ENCODE data around the gene TGM2.

TGM2 gene

GRCh38 chr20:38161412-38161774 lies 3.7 kb downstream of the TGM2 start:
- no peak for DNase-seq (ENCODE audit: low spot score)

DNA sequence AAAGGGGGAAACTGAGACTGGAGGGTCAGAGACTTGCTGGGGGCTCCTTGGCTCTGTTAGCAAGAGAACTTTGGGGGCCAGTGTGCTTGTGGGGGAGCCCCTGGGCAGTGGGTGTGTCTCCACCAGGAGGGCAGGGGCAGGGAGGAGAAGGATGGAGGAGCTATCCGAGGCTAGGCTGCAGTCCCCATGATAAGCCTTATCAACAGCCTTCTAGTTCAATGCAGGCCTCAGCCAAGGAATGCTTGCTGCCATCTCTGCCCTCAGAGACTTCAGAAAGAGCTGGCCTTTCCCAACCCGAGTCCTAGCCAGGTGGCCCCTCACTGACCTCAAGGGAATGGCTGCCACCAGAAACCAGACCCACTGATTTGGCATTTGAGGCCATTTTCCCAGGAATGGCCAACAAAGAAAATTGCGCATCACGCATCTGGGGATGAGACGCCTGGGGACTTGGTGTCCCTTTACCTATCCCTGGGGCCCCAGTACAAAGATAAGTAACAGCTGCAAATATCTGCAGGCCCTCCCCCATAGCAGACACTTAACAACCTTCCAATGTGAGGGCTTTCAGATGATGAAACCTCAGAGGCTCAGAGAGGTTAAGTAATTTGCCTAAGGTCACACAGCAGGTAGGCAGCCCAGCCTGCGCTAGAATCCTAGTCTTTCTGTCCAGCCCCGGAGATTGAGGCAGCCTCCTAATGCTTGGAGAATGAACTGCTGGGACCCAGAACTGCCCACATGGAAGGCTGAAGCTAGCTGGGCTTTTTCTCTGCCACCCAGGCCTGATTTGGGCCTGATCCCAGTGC lies 4.9 kb downstream of the TGM2 start:
- DNase-seq (ENCODE audit: low spot score), result no peak

- DNase-seq (ENCODE audit: low spot score), result no peak
Observed at GRCh38 chr20:38159566-38159956, 5.5 kb downstream of the TGM2 start.

DNA sequence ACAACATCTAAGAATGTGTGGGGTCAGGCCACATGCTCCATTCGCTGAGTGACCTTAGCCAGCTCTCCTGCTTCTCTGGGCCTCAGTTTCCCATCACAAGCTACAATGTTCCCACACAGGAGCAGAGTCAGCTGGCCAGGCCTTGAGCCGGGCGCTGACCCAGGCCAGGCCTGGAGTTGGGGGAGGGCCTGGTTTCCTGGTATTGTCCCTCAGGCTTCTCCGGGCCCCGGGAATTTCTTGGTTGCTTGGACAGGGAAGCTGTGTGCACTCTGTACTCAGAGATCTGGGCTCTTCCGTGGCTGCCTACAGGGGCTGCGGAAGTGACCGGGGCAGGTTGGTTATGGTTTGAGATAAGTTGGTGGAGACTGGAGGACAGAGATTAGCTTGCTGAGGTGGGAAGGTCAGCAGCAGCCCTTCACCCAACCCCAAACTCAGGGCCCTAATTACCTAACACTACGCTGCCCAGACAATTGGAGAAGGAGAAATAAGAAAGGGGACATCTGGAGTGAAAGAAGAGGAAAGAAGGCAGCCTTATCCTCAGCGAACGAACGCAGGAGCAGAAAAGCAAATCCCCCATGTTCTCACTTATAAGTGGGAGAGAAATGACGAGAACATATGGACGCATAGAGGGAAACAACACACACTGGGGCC lies 6.2 kb downstream of the TGM2 start:
- no peak for DNase-seq (ENCODE audit: low spot score)

DNA sequence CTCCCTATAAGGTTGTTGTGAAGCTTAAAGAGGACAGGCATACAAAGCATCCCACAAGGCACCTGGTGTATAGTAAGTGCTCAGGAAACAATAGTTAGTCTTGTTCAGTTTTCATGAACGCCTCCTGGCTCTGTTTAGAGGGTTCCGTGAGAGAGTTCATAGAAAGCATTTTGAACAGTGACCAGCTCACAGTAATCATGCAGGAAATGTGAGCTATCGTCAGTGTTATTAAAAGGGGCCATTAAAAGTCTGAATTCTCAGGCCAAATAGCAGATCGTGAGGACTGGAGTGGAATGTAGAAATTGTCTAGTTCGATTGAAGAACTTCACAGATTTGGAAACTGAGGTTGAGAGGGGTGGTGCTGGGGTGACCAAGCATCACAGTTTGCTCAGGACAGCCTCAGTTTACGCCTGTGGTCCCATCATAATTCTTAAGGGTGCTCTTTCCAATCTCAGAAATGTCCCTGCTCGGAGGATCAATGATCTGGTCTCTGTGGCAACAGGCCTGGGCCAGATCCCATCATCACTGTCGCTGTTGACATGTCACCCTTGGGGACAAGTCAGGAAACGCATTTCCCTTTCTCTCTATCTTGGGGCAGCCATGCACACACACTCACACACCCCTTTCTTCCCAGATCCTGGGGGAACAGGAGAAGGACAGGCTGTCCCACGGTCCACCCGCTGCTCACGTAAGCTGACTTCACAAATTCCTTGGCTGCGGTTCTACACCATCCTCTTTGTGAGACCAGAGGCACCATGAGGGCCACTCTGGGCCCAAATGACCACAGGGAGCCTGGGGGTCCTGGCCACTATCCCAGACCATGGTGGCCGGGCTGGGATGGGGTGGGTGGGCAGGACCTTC lies 7.2 kb downstream of the TGM2 start:
- DNase-seq (ENCODE audit: low spot score), result no peak

GRCh38 chr20:38156888-38157634 lies 8.0 kb downstream of the TGM2 start:
- DNase-seq (ENCODE audit: low spot score), result no peak

DNA sequence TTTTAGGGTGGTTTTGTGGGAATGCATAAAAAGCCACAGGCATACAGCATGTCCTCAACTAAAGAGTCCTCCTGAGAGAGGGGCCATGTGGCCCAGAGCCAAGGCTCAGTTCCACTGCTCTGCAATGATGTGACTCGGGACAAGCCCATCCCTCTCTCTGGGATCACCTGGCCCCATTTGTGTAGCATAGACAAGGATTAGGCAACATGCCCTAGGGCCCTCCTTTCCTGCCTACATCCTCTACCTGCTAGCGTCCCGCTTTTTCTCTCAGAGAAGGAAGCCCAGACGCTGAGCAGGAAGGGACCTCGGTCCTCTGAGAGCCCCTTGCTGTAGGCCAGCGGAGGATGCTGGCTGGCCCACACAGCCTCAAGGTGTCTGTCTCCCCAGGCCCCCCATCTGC lies 8.8 kb downstream of the TGM2 start:
- no peak for DNase-seq (ENCODE audit: low spot score)

GRCh38 chr20:38155811-38156210 lies 9.3 kb downstream of the TGM2 start:
- DNase-seq (ENCODE audit: low spot score), result no peak

- no peak for DNase-seq (ENCODE audit: low spot score)
Observed at GRCh38 chr20:38153401-38153800, 11.7 kb downstream of the TGM2 start.

GRCh38 chr20:38152621-38153221 lies 12.3 kb downstream of the TGM2 start:
- no peak for DNase-seq (ENCODE audit: low spot score)

DNA sequence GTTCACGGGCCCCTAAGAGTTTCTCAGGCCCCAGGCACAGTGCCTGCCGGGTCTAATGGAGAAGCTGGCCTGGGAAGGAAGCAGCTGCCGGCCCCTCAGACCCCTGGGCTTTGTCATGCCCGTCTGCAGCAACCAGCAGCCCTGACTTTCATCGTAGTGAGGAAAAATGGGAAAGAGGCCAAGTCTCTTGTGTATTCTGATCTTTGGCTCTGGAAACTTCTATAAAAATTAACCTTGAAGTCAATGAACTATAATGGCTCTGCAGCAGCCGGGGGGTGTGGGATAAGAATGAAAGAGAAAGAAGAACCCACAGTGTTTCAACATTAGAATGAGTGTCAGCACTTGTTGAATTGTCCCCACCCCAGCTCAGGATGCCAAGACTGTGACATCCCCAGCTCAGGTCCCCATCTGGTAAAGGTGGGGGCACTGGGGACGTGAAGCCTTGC lies 12.9 kb downstream of the TGM2 start:
- DNase-seq (ENCODE audit: low spot score), result no peak

DNA sequence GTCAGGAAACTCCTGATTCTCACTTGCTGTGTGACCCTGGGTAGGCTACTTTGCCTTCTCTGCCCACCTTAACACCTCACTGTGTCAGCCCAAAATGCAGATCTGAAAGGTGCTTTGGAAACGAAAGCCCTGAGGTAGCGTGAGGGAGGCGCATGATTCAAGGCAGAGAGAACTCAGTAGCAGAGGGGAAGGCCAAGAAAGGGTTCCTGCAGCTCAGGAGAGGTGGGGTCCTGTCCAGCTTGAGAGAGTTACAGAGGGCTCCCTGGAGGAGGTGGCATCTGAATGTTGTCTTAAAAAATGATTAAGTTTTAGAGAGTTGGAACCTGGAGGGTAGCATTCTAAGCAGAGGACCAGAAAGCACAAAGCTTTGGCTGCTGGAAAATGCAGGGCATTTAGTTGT lies 13.6 kb downstream of the TGM2 start:
- DNase-seq (ENCODE audit: low spot score), result no peak

GRCh38 chr20:38150335-38151170 lies 14.5 kb downstream of the TGM2 start:
- DNase-seq (ENCODE audit: low spot score), result no peak

GRCh38 chr20:38148328-38149102 lies 16.6 kb downstream of the TGM2 start:
- no peak for DNase-seq (ENCODE audit: low spot score)

DNA sequence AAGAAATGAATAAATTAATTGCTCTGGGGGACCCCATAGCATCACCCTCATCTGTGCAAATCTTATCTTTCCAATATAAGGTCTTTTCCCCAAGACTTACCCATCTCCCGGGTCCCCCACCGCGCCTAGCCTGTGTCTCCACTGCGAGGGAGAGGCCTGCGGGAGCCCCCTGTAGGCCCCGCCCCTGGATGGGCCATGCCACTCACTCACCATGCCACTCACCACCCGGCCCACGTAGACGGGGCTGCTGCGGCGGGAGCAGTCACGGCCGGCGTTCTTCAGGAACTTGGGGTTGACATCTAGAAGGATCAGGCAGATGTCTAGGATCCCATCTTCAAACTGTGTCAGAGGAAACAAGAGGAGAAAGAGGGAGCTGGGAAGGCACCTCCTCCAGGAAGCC lies 17.3 kb downstream of the TGM2 start:
- no peak for DNase-seq (ENCODE audit: low spot score)

DNA sequence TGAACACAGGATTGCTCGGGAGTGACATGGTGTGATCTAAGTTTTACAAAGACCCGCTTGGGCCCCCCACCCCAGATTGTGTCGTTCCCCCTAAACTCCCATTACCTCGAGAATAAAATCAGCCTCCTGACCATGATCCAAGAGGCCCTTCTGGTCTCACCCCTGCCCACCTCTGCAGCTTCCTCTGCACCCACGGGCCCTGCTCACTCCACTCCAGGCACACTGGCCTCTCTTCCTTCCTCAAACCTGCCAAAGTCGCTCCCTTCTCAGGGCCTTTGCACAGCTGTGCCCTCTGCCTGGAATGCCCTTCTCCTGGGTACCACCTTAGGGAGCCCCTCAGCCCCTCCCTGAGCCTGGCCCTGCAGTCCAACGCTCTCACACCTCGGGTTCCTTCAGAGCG lies 17.9 kb downstream of the TGM2 start:
- no peak for DNase-seq (ENCODE audit: low spot score)

- DNase-seq (ENCODE audit: low spot score), result no peak
Observed at GRCh38 chr20:38146628-38147027, 18.4 kb downstream of the TGM2 start.

DNA sequence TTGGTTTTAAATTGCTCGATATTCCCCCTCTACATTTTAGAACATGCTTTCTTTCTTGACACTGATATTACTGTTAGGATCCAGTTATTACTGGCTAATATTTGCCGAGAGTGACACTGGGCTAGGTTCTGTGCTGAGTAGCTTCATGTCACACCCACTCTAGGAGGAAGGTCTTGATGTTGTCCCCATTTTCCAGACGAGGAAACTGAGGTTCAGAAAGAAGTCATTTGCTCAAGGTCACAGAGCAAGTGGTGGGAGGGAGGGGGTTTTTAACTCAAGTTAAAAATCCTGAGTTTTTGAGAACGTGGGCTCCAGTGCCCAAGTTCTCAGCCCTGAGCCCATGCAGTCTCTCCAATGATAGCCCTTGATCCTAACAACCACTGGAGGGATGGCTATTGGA lies 18.9 kb downstream of the TGM2 start:
- no peak for DNase-seq (ENCODE audit: low spot score)

- DNase-seq (ENCODE audit: low spot score), result no peak
Observed at GRCh38 chr20:38145729-38146075, 19.4 kb downstream of the TGM2 start.
